ENCODE results near the gene PPFIA1. TPM values are rescaled to one million over a fixed set of nuclear protein-coding genes. Genes with fewer than 3 reads are reported as not detected.

PPFIA1 gene
- total and polyA plus RNA-seq, 8 donors = 14.9 to 28.7 (median 21.1) TPM

GRCh38 chr11:70341881-70342429 lies 71.5 kb downstream of the PPFIA1 start:
- 87 to 89% methylated on average over 15 of the region's 15 CpGs for WGBS, 2 donors
- TF ChIP-seq, protein P1, sequence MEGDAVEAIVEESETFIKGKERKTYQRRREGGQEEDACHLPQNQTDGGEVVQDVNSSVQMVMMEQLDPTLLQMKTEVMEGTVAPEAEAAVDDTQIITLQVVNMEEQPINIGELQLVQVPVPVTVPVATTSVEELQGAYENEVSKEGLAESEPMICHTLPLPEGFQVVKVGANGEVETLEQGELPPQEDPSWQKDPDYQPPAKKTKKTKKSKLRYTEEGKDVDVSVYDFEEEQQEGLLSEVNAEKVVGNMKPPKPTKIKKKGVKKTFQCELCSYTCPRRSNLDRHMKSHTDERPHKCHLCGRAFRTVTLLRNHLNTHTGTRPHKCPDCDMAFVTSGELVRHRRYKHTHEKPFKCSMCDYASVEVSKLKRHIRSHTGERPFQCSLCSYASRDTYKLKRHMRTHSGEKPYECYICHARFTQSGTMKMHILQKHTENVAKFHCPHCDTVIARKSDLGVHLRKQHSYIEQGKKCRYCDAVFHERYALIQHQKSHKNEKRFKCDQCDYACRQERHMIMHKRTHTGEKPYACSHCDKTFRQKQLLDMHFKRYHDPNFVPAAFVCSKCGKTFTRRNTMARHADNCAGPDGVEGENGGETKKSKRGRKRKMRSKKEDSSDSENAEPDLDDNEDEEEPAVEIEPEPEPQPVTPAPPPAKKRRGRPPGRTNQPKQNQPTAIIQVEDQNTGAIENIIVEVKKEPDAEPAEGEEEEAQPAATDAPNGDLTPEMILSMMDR (IDR thresholded peaks at IDR 0.05) = no peak
- Histone ChIP-seq H3K9me3 (no peaks in the 10 kb centered on the region), H3K4me1 (no peaks in the 10 kb centered on the region), H3K27ac (no peak overlapping the region), H3K36me3 (peaks cover 3 to 65% (median 18%) of the 10 kb centered on the region in 3 donors), H3K4me3 (no peak overlapping the region), H3K27me3 (no peaks in the 10 kb centered on the region)
- ATAC-seq (no peak), DNase-seq (no peak), FAIRE-seq (no peak)
- intact Hi-C loops (cut with DNase I) = no loop called here

DNA sequence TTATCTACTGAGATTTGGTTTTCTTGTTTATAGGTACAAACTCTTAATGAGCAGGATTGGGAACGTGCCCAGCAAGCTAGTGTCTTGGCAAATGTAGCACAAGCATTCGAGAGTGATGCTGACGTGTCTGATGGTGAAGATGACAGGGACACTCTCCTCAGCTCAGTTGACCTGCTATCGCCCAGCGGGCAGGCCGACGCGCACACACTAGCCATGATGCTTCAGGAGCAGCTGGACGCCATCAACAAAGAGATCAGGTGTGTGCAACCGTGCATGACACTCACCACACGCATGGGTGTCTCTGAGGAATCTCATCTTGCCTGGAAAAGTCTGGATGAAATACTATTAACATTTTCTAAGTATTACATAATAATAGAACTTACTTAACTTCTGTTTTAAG lies 73.1 kb downstream of the PPFIA1 start:
- H3K36me3 ChIP-seq = peaks cover 3 to 55% (median 15%) of the 10 kb centered on the region in 3 donors
- no peaks in the 10 kb centered on the region for H3K4me1 ChIP-seq
- no peak overlapping the region for H3K27ac ChIP-seq
- H3K27me3 ChIP-seq = no peaks in the 10 kb centered on the region
- no peak for ATAC-seq
- no peak overlapping the region for H3K4me3 ChIP-seq
- 94 to 95% methylated on average over 11 of the region's 11 CpGs for whole genome bisulfite sequencing, 2 donors
- no peak for DNase-seq
- H3K9me3 ChIP-seq = no peaks in the 10 kb centered on the region
- TF ChIP-seq, protein P1 (IDR thresholded peaks at IDR 0.05) = no peak
- FAIRE-seq = no peak
- intact Hi-C loops (cut with DNase I) = no loop called here

DNA sequence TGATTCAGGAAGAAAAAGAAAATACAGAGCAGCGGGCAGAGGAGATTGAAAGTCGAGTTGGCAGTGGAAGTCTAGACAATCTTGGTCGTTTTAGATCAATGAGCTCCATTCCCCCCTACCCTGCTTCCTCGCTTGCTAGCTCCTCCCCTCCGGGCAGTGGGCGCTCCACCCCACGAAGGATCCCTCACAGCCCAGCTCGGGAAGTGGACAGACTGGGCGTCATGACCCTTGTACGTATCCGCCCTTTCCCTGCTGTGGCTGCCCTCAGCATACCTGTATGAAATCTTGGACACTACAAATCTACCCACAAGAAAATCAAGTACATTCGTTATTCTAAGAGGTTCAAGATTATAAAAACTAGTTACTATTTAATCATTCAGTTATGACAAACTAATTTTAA lies 77.7 kb downstream of the PPFIA1 start:
- H3K9me3 ChIP-seq = no peaks in the 10 kb centered on the region
- H3K4me3 ChIP-seq = no peak overlapping the region
- H3K36me3 ChIP-seq = peaks cover 0 to 29% (median 12%) of the 10 kb centered on the region in 3 donors
- FAIRE-seq = no peak
- WGBS, 2 donors = 86 to 88% methylated on average over 12 of the region's 12 CpGs
- DNase-seq = no peak
- intact Hi-C loops (cut with DNase I) = no loop called here
- no peak overlapping the region for H3K27ac ChIP-seq
- H3K27me3 ChIP-seq = no peaks in the 10 kb centered on the region
- TF ChIP-seq, protein P1 (IDR thresholded peaks at IDR 0.05) = no peak
- H3K4me1 ChIP-seq = no peaks in the 10 kb centered on the region
- no peak for ATAC-seq

GRCh38 chr11:70348608-70349007 lies 78.1 kb downstream of the PPFIA1 start:
- 90 to 94% methylated on average over 1 of the region's 1 CpG for WGBS, 2 donors
- Histone ChIP-seq H3K4me3 (no peak overlapping the region), H3K9me3 (no peaks in the 10 kb centered on the region), H3K36me3 (peaks cover 0 to 25% (median 8%) of the 10 kb centered on the region in 3 donors), H3K4me1 (no peaks in the 10 kb centered on the region), H3K27me3 (no peaks in the 10 kb centered on the region), H3K27ac (no peak overlapping the region)
- DNase-seq = no peak
- FAIRE-seq = no peak
- TF ChIP-seq, protein P1 (IDR thresholded peaks at IDR 0.05) = no peak
- intact Hi-C loops (cut with DNase I) = no loop called here
- ATAC-seq = peak in 1 of 4 donors; percentile 49

DNA sequence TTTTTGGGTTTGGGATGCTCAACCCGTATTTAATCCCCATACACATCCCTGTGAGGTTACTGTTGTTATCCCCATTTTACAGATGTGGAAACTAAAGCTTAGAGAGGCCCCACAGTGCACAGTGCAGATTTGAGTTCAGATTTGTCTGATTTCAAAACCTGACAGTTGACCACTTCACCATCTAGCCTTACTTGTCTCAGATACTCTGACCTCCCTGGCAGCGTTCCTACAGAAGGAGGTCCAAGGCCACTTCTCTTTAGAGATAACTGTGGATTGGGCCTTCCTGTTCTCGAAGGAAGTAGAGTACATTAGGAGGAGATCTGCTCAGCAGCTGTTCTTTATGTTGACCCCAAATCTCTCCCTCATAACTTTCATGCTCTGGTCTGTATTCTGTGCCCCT lies 81.2 kb downstream of the PPFIA1 start:
- H3K27ac ChIP-seq = no peak overlapping the region
- H3K27me3 ChIP-seq = no peaks in the 10 kb centered on the region
- H3K4me3 ChIP-seq = no peak overlapping the region
- peaks cover 0 to 38% (median 4%) of the 10 kb centered on the region in 3 donors for H3K36me3 ChIP-seq
- TF ChIP-seq, protein P1 (IDR thresholded peaks at IDR 0.05) = no peak
- WGBS, 2 donors = 55 to 66% methylated on average over 3 of the region's 3 CpGs
- intact Hi-C loops (cut with DNase I) = no loop called here
- DNase-seq (no peak), ATAC-seq (peak in 1 of 4 donors; percentile 46), FAIRE-seq (no peak)
- no peaks in the 10 kb centered on the region for H3K4me1 ChIP-seq
- no peaks in the 10 kb centered on the region for H3K9me3 ChIP-seq
